ENCODE measurements around the gene PIK3IP1.
A peak's percentile ranks its signal among the peaks of the same experiment; 100 is the strongest.

DNA sequence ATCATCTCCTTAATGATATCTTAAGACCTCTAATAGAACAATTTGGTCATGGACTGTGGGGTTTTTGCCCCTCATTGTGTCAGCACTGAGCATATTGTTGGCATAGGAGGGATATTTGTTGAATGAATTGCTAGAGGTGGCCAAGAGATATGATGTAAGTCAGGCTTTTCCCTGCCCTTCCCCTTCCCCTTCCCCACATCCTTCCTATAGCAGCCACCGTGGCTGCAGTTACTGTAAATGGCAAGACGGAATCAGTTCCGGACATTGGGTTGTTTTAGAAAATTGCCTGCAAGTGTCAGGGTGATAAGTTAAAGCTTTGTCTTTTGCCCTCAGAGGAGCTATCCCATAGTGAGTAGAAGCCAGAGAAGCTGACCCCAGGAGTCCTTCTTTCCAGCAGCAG lies 57.2 kb downstream of the PIK3IP1 start:
- TF ChIP-seq, protein P1, sequence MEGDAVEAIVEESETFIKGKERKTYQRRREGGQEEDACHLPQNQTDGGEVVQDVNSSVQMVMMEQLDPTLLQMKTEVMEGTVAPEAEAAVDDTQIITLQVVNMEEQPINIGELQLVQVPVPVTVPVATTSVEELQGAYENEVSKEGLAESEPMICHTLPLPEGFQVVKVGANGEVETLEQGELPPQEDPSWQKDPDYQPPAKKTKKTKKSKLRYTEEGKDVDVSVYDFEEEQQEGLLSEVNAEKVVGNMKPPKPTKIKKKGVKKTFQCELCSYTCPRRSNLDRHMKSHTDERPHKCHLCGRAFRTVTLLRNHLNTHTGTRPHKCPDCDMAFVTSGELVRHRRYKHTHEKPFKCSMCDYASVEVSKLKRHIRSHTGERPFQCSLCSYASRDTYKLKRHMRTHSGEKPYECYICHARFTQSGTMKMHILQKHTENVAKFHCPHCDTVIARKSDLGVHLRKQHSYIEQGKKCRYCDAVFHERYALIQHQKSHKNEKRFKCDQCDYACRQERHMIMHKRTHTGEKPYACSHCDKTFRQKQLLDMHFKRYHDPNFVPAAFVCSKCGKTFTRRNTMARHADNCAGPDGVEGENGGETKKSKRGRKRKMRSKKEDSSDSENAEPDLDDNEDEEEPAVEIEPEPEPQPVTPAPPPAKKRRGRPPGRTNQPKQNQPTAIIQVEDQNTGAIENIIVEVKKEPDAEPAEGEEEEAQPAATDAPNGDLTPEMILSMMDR (IDR thresholded peaks at IDR 0.05; ENCODE audit: extremely low read depth in 1 of 2, insufficient read depth in 1 of 2, low read depth in 1 of 2, low read length in 2 of 2), result no peak
- TF ChIP-seq GATA2 (IDR thresholded peaks at IDR 0.05; ENCODE audit: insufficient read depth, insufficient read length, low read depth, low read length) (peak; percentile 59), MYC (IDR thresholded peaks at IDR 0.05; ENCODE audit: low read depth, low read length) (no peak), POLR2AphosphoS5 (IDR thresholded peaks at IDR 0.05; ENCODE audit: insufficient read depth, low read depth, low read length) (peak; percentile 54), EZH2 (IDR thresholded peaks at IDR 0.05; ENCODE audit: borderline replicate concordance, low read depth, low read length, severe bottlenecking) (no peak), POLR2A (IDR thresholded peaks at IDR 0.05; ENCODE audit: low read depth, low read length) (no peak), JUN (IDR thresholded peaks at IDR 0.05; ENCODE audit: borderline replicate concordance, insufficient read depth, insufficient read length, low read depth) (no peak)
- TF ChIP-seq, protein P2, sequence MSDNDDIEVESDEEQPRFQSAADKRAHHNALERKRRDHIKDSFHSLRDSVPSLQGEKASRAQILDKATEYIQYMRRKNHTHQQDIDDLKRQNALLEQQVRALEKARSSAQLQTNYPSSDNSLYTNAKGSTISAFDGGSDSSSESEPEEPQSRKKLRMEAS (IDR thresholded peaks at IDR 0.05; ENCODE audit: insufficient read depth, insufficient read length), result no peak
